NCI-H226 (cell line): ENCODE data around the gene ACBD3.
"Not testable (repeated sequence)": the region's sequence is repeated elsewhere in the genome, so short reads cannot be mapped to it uniquely, and the experiment has no call there.

ENCODE experiments used
- DNase-seq: peaks from one replicate; pipeline ENCODE4 v3.0.0-alpha.2; 2015

ACBD3 gene

GRCh38 chr1:226186124-226187018 lies at the start of gene ACBD3:
ACBD3 (minus strand) TSS chr1:226186741; CDS start chr1:226186675, 66 bp downstream.
- DNase-seq, result peak; percentile 76

GRCh38 chr1:226233806-226234205 lies 47.3 kb upstream of the ACBD3 start:
- DNase-seq, result no peak

DNA sequence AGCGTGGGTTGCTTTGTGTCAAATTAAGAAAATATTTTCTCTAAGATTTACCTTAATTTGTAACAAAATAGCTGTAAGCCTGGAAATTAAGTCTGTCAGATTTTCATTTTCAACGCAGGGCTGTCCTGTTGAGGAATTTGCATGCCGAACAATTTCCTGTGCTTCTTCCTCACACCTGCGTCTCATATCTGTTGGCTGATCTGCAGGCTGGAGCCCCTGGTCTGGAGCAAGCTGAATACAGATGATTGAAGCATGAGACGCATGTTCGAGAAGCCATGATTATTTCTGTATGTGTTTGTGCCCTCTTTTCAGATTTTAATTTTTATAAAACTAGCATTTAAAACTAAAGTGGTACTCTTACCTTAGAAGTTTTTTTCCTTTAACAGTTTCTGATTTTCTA lies 46.8 kb upstream of the ACBD3 start:
- DNase-seq, result no peak

DNA sequence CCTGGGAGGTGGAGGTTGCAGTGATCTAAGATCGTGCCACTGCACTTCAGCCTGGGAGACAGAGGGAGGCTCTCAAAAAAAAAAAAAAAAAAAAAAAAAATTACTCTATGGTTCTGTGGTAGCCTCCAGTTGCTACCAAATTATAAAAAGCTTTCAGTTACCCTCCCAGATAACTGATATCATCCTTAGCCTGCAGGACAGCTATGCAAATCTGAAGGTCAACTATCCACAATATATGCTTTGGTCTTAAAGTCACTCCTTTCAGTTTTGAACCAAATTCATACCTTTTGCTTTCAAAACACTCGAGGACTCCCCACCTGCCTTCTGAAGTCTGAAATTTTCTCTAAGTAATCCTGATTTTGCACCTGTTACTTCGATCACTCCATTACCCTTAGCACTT lies 40.1 kb upstream of the ACBD3 start:
- DNase-seq, result no peak

DNA sequence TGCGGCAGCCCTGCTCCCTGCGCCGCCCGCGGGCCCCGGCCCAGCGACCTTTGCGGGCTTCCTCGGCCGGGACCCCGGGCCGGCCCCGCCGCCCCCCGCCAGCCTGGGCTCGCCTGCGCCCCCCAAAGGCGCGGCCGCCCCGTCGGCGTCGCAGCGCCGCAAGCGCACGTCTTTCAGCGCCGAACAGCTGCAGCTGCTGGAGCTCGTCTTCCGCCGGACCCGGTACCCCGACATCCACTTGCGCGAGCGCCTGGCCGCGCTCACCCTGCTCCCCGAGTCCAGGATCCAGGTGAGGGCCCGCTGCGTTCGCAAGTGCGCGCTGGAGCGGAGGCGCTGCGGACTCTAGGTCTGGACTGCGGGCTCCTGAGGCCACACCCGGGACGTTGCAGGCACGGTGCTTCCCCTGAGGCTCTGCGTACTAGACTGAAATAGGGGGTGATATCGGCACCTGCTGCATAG lies 37.3 kb upstream of the ACBD3 start:
- no peak for DNase-seq

- DNase-seq, result no peak
Measured at GRCh38 chr1:226223157-226223785, 36.7 kb upstream of the ACBD3 start, which contains the start of gene MIXL1. MIXL1 (plus strand) TSS chr1:226223664; CDS start chr1:226223682, 18 bp downstream.

DNA sequence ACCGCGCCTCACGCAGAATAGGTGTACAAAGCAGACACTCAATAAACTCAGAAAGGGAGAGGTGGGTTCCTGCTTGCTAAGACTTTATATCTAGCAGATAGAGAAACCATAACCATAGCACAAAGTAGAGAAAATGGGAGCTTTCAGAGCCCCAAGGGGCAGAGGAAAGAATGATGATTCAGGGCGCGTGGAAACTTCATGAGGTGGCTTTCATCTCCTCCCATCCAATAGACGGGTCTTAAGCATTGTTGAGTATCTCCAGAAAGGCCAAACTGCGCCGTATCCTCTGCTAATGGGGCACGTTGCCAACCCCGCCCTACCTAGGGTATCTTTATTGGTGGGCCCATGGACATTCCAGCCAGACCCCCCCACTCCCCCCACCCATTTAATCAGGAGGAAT lies 36.1 kb upstream of the ACBD3 start:
- no peak for DNase-seq

GRCh38 chr1:226220473-226221189 lies 34.1 kb upstream of the ACBD3 start:
- DNase-seq, result no peak

DNA sequence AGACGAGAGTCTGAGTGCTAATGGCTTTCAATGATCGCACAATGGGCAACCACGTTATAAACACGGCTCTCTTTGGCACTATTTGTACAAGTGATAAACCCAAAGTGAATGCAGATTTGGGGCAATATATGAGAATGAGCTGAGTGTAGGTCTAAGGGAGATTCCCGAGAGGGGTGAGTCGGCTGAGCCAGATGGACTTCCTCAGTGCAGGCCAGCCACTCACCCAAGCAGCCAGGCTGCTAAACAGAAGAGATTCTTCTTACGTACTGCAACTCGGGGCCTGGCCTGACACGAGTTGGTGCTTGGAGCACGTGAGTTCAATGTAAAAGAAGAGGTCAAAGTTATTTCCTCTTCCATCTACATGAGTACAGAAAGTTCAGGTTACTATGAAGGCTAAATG lies 30.7 kb upstream of the ACBD3 start:
- no peak for DNase-seq

DNA sequence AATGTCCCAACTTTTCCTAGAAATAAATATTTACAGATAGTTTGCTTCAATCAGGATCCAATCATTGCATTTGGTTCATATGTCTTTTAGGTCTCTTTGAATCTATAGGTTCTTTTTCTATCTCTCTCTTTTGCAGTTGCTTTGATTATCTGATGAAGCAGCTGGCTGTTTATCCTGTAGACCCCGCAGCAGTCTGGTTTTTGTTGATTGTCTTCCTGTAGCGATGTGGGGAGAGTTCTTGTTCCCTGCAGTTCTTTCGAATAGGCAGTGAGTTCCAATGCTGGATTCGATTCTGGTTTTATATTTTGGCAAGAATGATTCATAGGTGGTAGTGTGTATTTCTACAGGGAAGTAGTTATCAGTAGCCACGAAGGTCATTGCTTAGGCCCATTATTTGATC lies 29.5 kb upstream of the ACBD3 start:
- no peak for DNase-seq

- no peak for DNase-seq
Measured at GRCh38 chr1:226215239-226215638, 28.7 kb upstream of the ACBD3 start.

DNA sequence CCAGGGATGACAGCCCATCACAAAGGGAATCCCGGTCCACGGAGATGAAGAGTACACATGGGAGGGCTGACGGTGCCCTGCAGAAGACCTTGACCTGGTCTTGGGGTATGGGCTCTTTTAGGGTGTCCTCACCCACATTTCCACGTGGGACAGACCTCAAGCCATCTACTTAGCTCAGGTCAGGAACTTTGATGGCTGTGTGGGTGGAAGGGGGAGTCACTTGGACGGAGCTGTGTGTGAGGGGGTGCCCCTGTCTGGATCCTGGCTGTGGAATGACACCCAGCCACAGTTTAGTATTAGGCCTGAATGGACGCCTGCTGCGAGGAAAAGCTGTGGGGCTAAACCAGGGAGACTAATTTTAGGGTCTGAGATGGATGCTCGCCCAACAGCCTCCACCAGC lies 26.0 kb upstream of the ACBD3 start:
- DNase-seq, result no peak

GRCh38 chr1:226211181-226211821 lies 24.8 kb upstream of the ACBD3 start:
- no peak for DNase-seq

GRCh38 chr1:226210571-226211176 lies 24.1 kb upstream of the ACBD3 start:
- no peak for DNase-seq

DNA sequence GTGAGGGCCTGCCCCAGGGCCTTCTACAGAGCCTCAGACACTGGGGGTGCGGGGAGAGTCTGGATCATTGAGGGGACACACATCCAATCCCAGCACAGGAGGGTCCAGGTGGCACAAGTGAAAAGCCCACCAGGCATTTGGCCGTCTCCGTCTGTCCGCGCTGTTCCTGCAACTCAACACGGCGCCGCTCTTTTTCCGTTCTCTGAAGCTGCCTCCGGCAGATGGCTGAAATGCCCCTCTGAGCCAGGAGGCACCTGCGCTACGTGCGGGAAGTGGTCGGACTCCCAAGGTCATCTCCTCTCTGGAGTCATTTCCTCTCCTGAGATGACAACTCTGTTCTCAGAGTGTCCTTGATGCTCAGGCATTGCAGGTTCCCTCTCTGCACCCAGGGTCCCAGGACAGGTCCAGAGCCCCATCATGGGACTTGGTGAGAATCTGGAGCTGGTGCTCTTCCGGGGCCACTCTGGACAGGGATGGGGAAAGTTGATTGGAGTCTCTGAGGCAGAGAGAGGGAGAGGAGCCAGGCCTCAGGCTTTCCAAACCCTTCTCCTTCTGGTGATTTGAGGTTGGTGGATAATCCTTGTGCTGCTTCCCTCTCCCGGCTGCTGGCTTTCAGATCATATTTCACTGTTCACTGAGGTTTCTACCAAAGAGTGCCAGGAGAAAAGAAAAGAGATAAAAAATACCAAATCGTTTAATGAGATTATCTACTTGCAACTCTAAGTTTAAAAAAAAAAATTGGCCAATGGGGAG lies 22.9 kb upstream of the ACBD3 start:
- no peak for DNase-seq

GRCh38 chr1:226207048-226207447 lies 20.5 kb upstream of the ACBD3 start:
- DNase-seq, result no peak

DNA sequence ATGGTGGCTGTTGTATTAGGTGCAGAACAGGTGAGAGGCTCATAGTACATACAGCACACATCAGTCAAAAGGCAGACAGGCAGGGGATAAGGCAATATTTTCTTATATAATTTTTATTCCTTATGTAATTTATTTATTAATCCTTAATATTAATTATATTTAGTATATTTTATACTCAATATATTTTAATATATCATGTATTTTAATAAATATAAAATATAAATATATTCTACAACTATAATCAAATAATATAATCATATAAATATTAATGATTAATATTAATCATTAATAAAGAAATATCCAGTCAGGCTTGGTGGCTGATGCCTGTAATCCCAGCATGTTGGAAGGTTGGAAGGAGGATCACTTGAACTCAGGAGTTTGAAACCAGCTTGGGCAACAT lies 17.7 kb upstream of the ACBD3 start:
- DNase-seq, result no peak

- DNase-seq, result no peak
Measured at GRCh38 chr1:226203655-226204054, 17.1 kb upstream of the ACBD3 start.

DNA sequence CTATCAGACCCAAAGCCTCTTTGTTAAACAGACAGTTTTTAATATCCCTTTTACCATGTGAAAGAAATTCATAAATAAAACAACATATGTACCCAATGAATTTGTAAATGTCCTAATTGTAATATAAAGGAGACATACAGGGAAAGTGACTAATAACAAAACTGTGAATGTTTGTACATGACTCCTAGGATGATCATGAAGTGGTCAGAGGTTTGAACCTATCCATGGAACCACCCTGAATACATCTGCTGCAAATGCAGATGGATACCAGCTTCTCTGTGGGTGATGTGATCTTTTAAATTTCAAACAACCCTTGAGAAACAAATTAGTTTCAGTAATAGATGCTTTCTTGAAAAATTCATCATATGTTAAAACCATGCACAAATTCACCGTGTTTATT lies 16.7 kb upstream of the ACBD3 start:
- DNase-seq, result no peak

GRCh38 chr1:226202666-226203065 lies 16.1 kb upstream of the ACBD3 start:
- DNase-seq, result not testable (repeated sequence)

- no peak for DNase-seq
Measured at GRCh38 chr1:226202246-226202645, 15.7 kb upstream of the ACBD3 start.
